Right atrium auricular region (tissue), 2 donors: Measurements from ENCODE around the gene LYPD3. TPM values are rescaled to one million over a fixed set of nuclear protein-coding genes. Genes with fewer than 3 reads are reported as not detected.

Source experiments
- DNase-seq: peaks from one replicate; pipeline ENCODE4 v3.0.0-alpha.2; 2019; ENCODE audit warnings: low spot score
- H3K27ac ChIP-seq, 2 donors: fragments of 200-600 bp; sonication (generic); 1 replicate in 1 of 2; 2 replicates in 1 of 2; pipeline ENCODE4 v1.5.1; 2016 to 2019
- H3K27me3 ChIP-seq, 2 donors: fragments of 200-600 bp; sonication (generic); one replicate each; pipeline versions ENCODE4 v1.5.1 to v1.6.0; 2017 to 2019
- H3K36me3 ChIP-seq: fragments of 200-600 bp; sonication (generic); one replicate; pipeline ENCODE4 v1.5.1; 2016
- H3K4me1 ChIP-seq, 2 donors: fragments of 200-600 bp; sonication (generic); one replicate each; pipeline versions ENCODE4 v1.5.1 to v1.6.0; 2017 to 2019
- H3K4me3 ChIP-seq, 2 donors: fragments of 200-600 bp; sonication (generic); 1 replicate in 1 of 2; 2 replicates in 1 of 2; pipeline ENCODE4 v1.5.1; 2017 to 2019; ENCODE audit warnings: mild to moderate bottlenecking in 1 of 2, moderate library complexity in 1 of 2
- H3K9me3 ChIP-seq, 2 donors: fragments of 200-600 bp; sonication (generic); one replicate each; pipeline ENCODE4 v1.5.1; 2019
- total RNA-seq, 2 donors: library from RNA; depleted of rRNA; stranded (reverse); fragments of >200 nt; gene quantifications; one replicate each; pipeline ENCODE4 v1.1.0, GENCODE V29; 2016
- TF ChIP-seq, protein P1 (sequence below), 2 donors: fragments of 200-600 bp; sonication (generic); IDR thresholded peaks; one replicate each; pipeline ENCODE4 v1.5.1; 2019; ENCODE audit warnings: antibody characterized with exemption in 2 of 2

The LYPD3 gene
- total RNA-seq, 2 donors from 2014 or later: 0.90 TPM; not detected in 1

GRCh38 chr19:43422000-43422688 is 43.3 kb downstream of the LYPD3 start:
- H3K36me3 ChIP-seq: no peaks in the 10 kb centered on the region
- H3K4me1 ChIP-seq: no peaks in the 10 kb centered on the region
- no peak overlapping the region for H3K4me3 ChIP-seq
- H3K27me3 ChIP-seq: no peaks in the 10 kb centered on the region
- TF ChIP-seq, protein P1, sequence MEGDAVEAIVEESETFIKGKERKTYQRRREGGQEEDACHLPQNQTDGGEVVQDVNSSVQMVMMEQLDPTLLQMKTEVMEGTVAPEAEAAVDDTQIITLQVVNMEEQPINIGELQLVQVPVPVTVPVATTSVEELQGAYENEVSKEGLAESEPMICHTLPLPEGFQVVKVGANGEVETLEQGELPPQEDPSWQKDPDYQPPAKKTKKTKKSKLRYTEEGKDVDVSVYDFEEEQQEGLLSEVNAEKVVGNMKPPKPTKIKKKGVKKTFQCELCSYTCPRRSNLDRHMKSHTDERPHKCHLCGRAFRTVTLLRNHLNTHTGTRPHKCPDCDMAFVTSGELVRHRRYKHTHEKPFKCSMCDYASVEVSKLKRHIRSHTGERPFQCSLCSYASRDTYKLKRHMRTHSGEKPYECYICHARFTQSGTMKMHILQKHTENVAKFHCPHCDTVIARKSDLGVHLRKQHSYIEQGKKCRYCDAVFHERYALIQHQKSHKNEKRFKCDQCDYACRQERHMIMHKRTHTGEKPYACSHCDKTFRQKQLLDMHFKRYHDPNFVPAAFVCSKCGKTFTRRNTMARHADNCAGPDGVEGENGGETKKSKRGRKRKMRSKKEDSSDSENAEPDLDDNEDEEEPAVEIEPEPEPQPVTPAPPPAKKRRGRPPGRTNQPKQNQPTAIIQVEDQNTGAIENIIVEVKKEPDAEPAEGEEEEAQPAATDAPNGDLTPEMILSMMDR (IDR thresholded peaks at IDR 0.05): no peak
- no peak for DNase-seq
- no peak overlapping the region for H3K27ac ChIP-seq
- no peaks in the 10 kb centered on the region for H3K9me3 ChIP-seq

- TF ChIP-seq, protein P1 (IDR thresholded peaks at IDR 0.05): no peak
- no peaks in the 10 kb centered on the region for H3K36me3 ChIP-seq
- no peaks in the 10 kb centered on the region for H3K27me3 ChIP-seq
- DNase-seq: no peak
- H3K9me3 ChIP-seq: no peaks in the 10 kb centered on the region
- no peak overlapping the region for H3K4me3 ChIP-seq
- no peaks in the 10 kb centered on the region for H3K4me1 ChIP-seq
- no peak overlapping the region for H3K27ac ChIP-seq
Observed at GRCh38 chr19:43420954-43421353, 44.5 kb downstream of the LYPD3 start.

GRCh38 chr19:43416951-43417623 is 48.3 kb downstream of the LYPD3 start:
- no peaks in the 10 kb centered on the region for H3K4me1 ChIP-seq
- no peaks in the 10 kb centered on the region for H3K9me3 ChIP-seq
- no peak for DNase-seq
- no peak overlapping the region for H3K27ac ChIP-seq
- no peak overlapping the region for H3K4me3 ChIP-seq
- no peaks in the 10 kb centered on the region for H3K36me3 ChIP-seq
- TF ChIP-seq, protein P1 (IDR thresholded peaks at IDR 0.05): no peak
- no peaks in the 10 kb centered on the region for H3K27me3 ChIP-seq

DNA sequence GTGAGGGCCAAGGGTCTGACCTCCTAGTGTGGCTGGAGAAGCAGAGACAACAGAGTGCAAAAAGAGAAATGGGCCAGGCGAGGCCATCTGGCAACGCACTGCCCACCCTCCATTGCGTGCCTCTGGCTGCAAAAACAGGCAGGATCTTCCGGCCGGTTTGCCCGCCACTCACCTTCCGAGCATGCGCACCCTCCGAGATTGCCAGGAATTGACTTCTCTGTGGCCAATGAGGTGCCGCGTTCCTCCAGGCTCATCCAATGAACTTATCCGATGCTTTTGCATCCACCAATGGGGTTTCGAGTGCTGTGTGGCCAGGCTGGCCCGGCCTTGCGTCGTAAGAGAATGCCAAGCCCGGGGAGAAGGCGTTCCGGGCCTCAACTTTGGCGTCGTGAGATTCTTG is 50.9 kb downstream of the LYPD3 start, which contains the start of gene TEX101:
TSS of gene TEX101 (plus strand) at position 337 of the 400 bp plus-strand sequence. CDS start 1,030 bp downstream, outside the sequence.
- no peak within 1 kb of the TSS for H3K27ac ChIP-seq
- no peak within 1 kb of the TSS for H3K4me3 ChIP-seq
- DNase-seq: no peak
- no peaks in the 10 kb centered on the region for H3K27me3 ChIP-seq
- no peaks in the 10 kb centered on the region for H3K9me3 ChIP-seq
- no peaks in the 10 kb centered on the region for H3K4me1 ChIP-seq
- TF ChIP-seq, protein P1 (IDR thresholded peaks at IDR 0.05): no peak
- H3K36me3 ChIP-seq: no peaks in the 10 kb centered on the region

GRCh38 chr19:43412441-43412840 is 53.0 kb downstream of the LYPD3 start:
- Histone ChIP-seq H3K27ac (no peak overlapping the region), H3K4me1 (no peaks in the 10 kb centered on the region), H3K36me3 (no peaks in the 10 kb centered on the region), H3K4me3 (no peak overlapping the region), H3K9me3 (no peaks in the 10 kb centered on the region), H3K27me3 (no peaks in the 10 kb centered on the region)
- TF ChIP-seq, protein P1 (IDR thresholded peaks at IDR 0.05): no peak
- no peak for DNase-seq

Other genes starting within 250 kb of the LYPD3 start
- gene PSG9, start 196.1 kb downstream of the LYPD3 start, total RNA-seq: not detected
- 1 to 10 TPM in 1 of 2 donors, under 1 TPM in 1; 0.93 to 2.9 TPM for gene CD177, start 111.9 kb downstream of the LYPD3 start, total RNA-seq
- gene TEX101, start 50.7 kb downstream of the LYPD3 start, total RNA-seq: not detected
- 1 to 10 TPM; 3.6 to 7.7 TPM for gene PHLDB3, start 39.1 kb upstream of the LYPD3 start, total RNA-seq
- gene ETHE1, start 61.6 kb upstream of the LYPD3 start, total RNA-seq: 10 to 100 TPM; 17.9 to 25.4 TPM
- gene ZNF575, start 67.6 kb upstream of the LYPD3 start, total RNA-seq: under 1 TPM in 1 of 2 donors, not detected in 1; 0.39 TPM
- gene XRCC1, start 109.9 kb upstream of the LYPD3 start, total RNA-seq: 10 to 100 TPM; 14.3 to 14.9 TPM
- gene PINLYP, start 110.2 kb upstream of the LYPD3 start, total RNA-seq: 1 to 10 TPM; 1.6 to 4.5 TPM
- gene IRGQ, start 130.5 kb upstream of the LYPD3 start, total RNA-seq: 10 to 100 TPM; 24.7 to 25.9 TPM
- gene ZNF576, start 131.0 kb upstream of the LYPD3 start, total RNA-seq: 10 to 100 TPM in 1 of 2 donors, 1 to 10 TPM in 1; 8.9 to 16.4 TPM
- gene SRRM5, start 146.5 kb upstream of the LYPD3 start, total RNA-seq: under 1 TPM in 1 of 2 donors, not detected in 1; 0.28 TPM
- gene ZNF428, start 154.0 kb upstream of the LYPD3 start, total RNA-seq: 10 to 100 TPM; 23.4 to 25.7 TPM
- 1 to 10 TPM; 6.6 to 9.6 TPM for gene CADM4, start 174.2 kb upstream of the LYPD3 start, total RNA-seq
- gene PLAUR, start 204.6 kb upstream of the LYPD3 start, total RNA-seq: 10 to 100 TPM; 12.9 to 18.4 TPM